OCI-LY7 (cell line): ENCODE measurements around the gene SLC25A47. TPM values are rescaled to one million over a fixed set of nuclear protein-coding genes. Genes with fewer than 3 reads are reported as not detected.

Experiments
- BruUV-seq: library from RNA; stranded (reverse); fragments of 400-500 nt; replicated peaks from 2 replicates; lab custom pipeline; 2021; lab: Mats Ljungman, UMichigan
- CTCF ChIA-PET: fragments of 300-600 bp; sonication (Branson Sonifier 250); formaldehyde crosslinking; loops from one replicate; lab custom pipeline; 2022; ENCODE audit warnings: antibody characterized with exemption; ENCODE audit not compliant: unreplicated experiment; lab: Charles Lee
- POLR2A ChIA-PET: fragments of 300-600 bp; sonication (Branson Sonifier 250); formaldehyde crosslinking; loops from one replicate; lab custom pipeline; 2022; ENCODE audit warnings: antibody characterized with exemption; lab: Charles Lee
- DNase-seq: peaks from one replicate; pipeline ENCODE4 v3.0.0-alpha.2; 2015; ENCODE audit warnings: low spot score
- H2AFZ ChIP-seq: fragments of 200-600 bp; sonication (generic), shearing (Covaris generic); 2 replicates; pipeline ENCODE4 v1.6.1; 2014; ENCODE audit warnings: mild to moderate bottlenecking, antibody characterized with exemption, low read length, moderate library complexity
- H3K27ac ChIP-seq: fragments of 200-600 bp; sonication (generic); 2 replicates; pipeline ENCODE4 v1.5.1; 2014; ENCODE audit warnings: mixed run types, low read depth, mild to moderate bottlenecking, moderate library complexity, low read length, inconsistent platforms; ENCODE audit not compliant: poor library complexity, severe bottlenecking
- H3K36me3 ChIP-seq: fragments of 200-600 bp; sonication (generic); 2 replicates; pipeline ENCODE4 v1.6.1; 2014; ENCODE audit warnings: mild to moderate bottlenecking, antibody characterized with exemption, low read length, moderate library complexity, mixed read lengths; ENCODE audit not compliant: insufficient read depth
- H3K4me1 ChIP-seq: fragments of 200-600 bp; sonication (generic); 2 replicates; pipeline ENCODE4 v1.5.1; 2014; ENCODE audit warnings: mild to moderate bottlenecking, low read length; ENCODE audit not compliant: insufficient read depth, poor library complexity, severe bottlenecking
- H3K4me2 ChIP-seq: fragments of 200-600 bp; sonication (generic); 2 replicates; pipeline ENCODE4 v1.6.1; 2014; ENCODE audit warnings: mild to moderate bottlenecking, low read length
- H3K4me3 ChIP-seq: fragments of 200-600 bp; sonication (generic); 2 replicates; pipeline ENCODE4 v1.5.1; 2014; ENCODE audit warnings: mild to moderate bottlenecking, low read depth, low read length; ENCODE audit not compliant: poor library complexity, severe bottlenecking
- H3K79me2 ChIP-seq: fragments of 200-600 bp; sonication (generic); 2 replicates; pipeline ENCODE4 v1.6.1; 2016; ENCODE audit warnings: low read depth, mild to moderate bottlenecking, low read length, moderate library complexity, mixed read lengths; ENCODE audit not compliant: insufficient read depth
- H3K9me2 ChIP-seq: fragments of 200-600 bp; sonication (generic); 2 replicates; pipeline ENCODE4 v1.6.1; 2016; ENCODE audit warnings: mild to moderate bottlenecking, low read length, mixed read lengths; ENCODE audit not compliant: insufficient read depth
- H3K9me3 ChIP-seq: fragments of 200-600 bp; sonication (generic); 2 replicates; pipeline ENCODE4 v1.6.1; 2014; ENCODE audit warnings: mild to moderate bottlenecking, mixed run types, low read length, mixed read lengths
- H4K20me1 ChIP-seq: fragments of 200-600 bp; sonication (generic); 2 replicates; pipeline ENCODE4 v1.6.1; 2014; ENCODE audit warnings: mild to moderate bottlenecking, antibody characterized with exemption, low read length, moderate library complexity, mixed read lengths; ENCODE audit not compliant: insufficient read depth
- EZH2phosphoT487 ChIP-seq: fragments of 200-600 bp; sonication (generic); IDR thresholded peaks from 2 replicates; pipeline ENCODE4 v1.6.1; 2018; ENCODE audit warnings: low read depth, borderline replicate concordance, mild to moderate bottlenecking, mixed run types, antibody characterized with exemption, low read length, moderate library complexity, mixed read lengths
- intact Hi-C: fragments of 100-400 bp; cut with micrococcal nuclease; formaldehyde crosslinking; loops from one replicate; pipeline ENCODE4 v1.10.0; 2022; ENCODE audit not compliant: unreplicated experiment
- total RNA-seq, 2 experiments: library from RNA; depleted of rRNA in 1 of 2; stranded (reverse); fragments of >200 nt in 1 of 2; shearing (Covaris generic) in 1 of 2; gene quantifications; 2 replicates each; pipeline ENCODE4 v1.2.3, GENCODE V29; 2014 to 2022
- TF ChIP-seq, protein P1 (sequence below): fragments of 200-600 bp; sonication (generic); conservative IDR thresholded peaks from 2 replicates; pipeline ENCODE4 v1.5.1; 2014; ENCODE audit warnings: mild to moderate bottlenecking, antibody characterized with exemption, low read length, moderate library complexity, mixed read lengths

SLC25A47 gene
- total RNA-seq, 2 experiments from 2014 or later = 0.44 TPM; not detected in 1

DNA sequence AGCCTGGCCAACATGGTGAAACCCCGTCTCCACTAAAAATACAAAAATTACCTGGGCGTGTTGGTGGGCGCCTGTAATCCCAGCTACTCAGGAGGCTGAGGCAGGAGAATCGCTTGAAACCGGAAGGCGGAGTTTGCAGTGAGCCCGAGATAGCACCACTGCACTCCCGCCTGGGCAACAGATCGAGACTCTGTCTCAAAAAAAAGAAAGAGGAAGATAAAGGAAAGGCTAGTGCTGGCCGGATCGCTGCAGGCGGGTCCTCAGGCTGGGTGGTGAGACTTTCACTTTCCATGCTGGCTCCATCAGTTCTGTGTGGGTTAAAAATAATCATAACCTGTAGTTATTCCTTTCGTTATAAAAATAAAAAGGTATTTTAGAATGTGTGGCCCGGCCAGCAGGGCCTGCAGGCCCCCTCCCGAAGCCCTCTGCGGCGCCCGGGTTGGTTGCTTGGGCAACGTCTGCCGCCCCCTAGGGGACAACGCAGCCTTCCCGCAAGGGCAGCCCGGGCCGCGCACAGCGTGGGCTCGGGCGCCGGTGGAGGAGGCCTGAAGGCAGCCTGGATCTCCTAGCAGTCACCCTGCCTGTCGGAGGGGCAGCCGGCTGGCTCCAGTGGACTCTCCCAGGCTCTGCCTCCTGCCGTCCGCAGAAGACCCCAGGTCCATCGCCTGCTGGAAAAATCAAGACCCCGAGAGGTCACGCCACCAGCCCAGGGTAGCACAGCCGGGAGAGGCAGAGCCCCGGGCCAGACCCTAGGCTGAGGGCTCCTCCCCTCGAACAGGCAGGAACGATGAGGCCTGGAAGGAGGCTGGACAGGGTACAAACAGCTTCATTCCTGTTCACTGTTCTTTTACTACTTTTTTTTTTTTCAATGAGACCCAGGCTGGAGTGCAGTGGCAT lies 5.0 kb upstream of the SLC25A47 start:
- H2AFZ ChIP-seq = peak overlapping the region; percentile 81
- intact Hi-C loops = no loop called here
- H3K4me3 ChIP-seq = peak overlapping the region; percentile 22
- no peak overlapping the region for H3K27ac ChIP-seq
- H3K4me1 ChIP-seq = peaks cover 8% of the 10 kb centered on the region
- peak overlapping the region; percentile 47 for H3K4me2 ChIP-seq
- POLR2A ChIA-PET = interaction anchor here (0.6 kb wide), 1 partner anchor 86 kb away, joined by 3 read pairs; no protein-coding TSS in a partner anchor
- no peaks in the 10 kb centered on the region for H4K20me1 ChIP-seq
- H3K79me2 ChIP-seq = no peaks in the 10 kb centered on the region
- no TSS peak for BruUV-seq
- no peaks in the 10 kb centered on the region for H3K9me2 ChIP-seq
- no peaks in the 10 kb centered on the region for H3K9me3 ChIP-seq
- peak; percentile 73 for DNase-seq
- TF ChIP-seq EZH2phosphoT487 = no peak
- TF ChIP-seq, protein P1, sequence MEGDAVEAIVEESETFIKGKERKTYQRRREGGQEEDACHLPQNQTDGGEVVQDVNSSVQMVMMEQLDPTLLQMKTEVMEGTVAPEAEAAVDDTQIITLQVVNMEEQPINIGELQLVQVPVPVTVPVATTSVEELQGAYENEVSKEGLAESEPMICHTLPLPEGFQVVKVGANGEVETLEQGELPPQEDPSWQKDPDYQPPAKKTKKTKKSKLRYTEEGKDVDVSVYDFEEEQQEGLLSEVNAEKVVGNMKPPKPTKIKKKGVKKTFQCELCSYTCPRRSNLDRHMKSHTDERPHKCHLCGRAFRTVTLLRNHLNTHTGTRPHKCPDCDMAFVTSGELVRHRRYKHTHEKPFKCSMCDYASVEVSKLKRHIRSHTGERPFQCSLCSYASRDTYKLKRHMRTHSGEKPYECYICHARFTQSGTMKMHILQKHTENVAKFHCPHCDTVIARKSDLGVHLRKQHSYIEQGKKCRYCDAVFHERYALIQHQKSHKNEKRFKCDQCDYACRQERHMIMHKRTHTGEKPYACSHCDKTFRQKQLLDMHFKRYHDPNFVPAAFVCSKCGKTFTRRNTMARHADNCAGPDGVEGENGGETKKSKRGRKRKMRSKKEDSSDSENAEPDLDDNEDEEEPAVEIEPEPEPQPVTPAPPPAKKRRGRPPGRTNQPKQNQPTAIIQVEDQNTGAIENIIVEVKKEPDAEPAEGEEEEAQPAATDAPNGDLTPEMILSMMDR = peak; percentile 89
- CTCF ChIA-PET = no interaction called here
- no peaks in the 10 kb centered on the region for H3K36me3 ChIP-seq

DNA sequence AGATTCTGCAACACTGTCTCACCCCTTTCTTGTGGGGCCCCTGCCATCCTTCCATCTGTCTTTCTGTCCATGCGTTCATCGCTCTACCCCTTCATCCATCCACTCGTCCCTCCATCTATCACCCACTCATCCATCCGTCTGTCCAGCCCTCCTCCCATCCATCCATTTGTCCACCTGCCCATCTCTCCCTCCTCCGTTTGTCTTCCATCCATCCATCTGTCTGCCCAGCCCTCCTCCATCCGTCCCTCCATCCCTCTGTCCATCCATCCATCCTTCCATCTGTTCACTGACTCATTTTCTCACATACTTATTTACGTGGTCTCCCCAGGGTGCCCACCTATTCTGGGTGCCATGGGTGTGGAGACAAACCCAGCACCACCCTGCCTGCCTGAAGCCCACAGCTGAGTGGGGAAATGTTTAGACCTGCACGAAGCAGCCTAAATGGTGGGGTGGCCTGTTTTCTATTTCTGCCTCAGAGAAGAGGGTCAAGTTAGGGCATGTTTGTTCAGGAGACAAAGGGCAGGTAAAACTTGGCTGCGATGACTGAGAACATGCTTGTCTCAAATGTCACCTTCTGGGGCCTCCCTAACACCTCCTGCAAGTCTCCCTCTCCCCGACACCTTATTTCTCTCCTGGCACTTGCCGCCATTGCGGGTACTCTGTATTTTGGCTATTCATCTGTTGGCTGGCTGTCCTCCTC lies 2.8 kb upstream of the SLC25A47 start:
- Histone ChIP-seq H3K4me1 (peaks cover 8% of the 10 kb centered on the region), H3K4me2 (no peak overlapping the region), H3K27ac (no peak overlapping the region), H4K20me1 (no peaks in the 10 kb centered on the region), H3K9me3 (no peaks in the 10 kb centered on the region), H3K36me3 (no peaks in the 10 kb centered on the region), H3K4me3 (no peak overlapping the region), H3K79me2 (no peaks in the 10 kb centered on the region), H3K9me2 (no peaks in the 10 kb centered on the region), H2AFZ (no peak overlapping the region)
- intact Hi-C loops = no loop called here
- ChIA-PET CTCF (no interaction called here), POLR2A (no interaction called here)
- no TSS peak for BruUV-seq
- TF ChIP-seq, protein P1 = no peak
- no peak for TF ChIP-seq EZH2phosphoT487
- no peak for DNase-seq
